Measurements from ENCODE around the gene MRPL16.

Gene MRPL16

DNA sequence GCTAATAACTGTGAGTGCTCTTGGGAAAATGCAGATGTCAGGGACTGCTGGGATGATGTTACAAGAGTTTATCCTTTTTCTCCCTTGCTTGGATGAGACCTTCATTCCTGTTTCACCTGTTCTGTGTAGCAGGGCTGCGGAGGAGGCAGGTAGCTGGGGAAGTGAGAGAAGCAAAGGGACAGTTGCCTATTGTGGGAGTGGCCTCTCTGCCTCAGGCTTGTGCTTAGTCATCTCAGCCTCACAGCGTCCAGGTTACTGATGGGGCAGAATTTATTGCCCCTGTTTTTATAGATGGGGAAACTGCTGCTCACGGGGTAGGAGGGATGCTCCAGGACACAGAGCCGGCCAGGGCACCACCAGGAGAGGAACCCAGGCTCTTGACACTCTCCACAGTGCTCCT, 53.7 kb downstream of the MRPL16 start:
- Histone ChIP-seq H3K79me2 (ENCODE audit: insufficient read depth, low read length) (no peaks in the 10 kb centered on the region), H3K4me2 (ENCODE audit: low read depth, low read length, poor library complexity, severe bottlenecking) (no peak overlapping the region), H3K9me2 (replicated peaks; ENCODE audit: insufficient read depth, low read length) (no peaks in the 10 kb centered on the region), H4K20me1 (ENCODE audit: low read depth, low read length) (no peaks in the 10 kb centered on the region), H3K9ac (ENCODE audit: low read length) (no peak overlapping the region), H3K9me3 (ENCODE audit: insufficient read depth, low read length) (no peaks in the 10 kb centered on the region), H3F3A (ENCODE audit: insufficient read depth) (peaks cover 3% of the 10 kb centered on the region; the same call in 1 of the 2 replicates), H2AFZ (ENCODE audit: low read depth, low read length, severe bottlenecking) (no peak overlapping the region), H3K36me3 (ENCODE audit: low read length) (no peaks in the 10 kb centered on the region), H3K27ac (ENCODE audit: low read depth, low read length) (no peak overlapping the region), H3K4me3 (ENCODE audit: insufficient read depth, low read length, poor library complexity, severe bottlenecking) (no peak overlapping the region), H3K27me3 (ENCODE audit: low read length) (no peaks in the 10 kb centered on the region)
- no peak for TF ChIP-seq EZH2phosphoT487 (conservative IDR thresholded peaks at IDR 0.05; ENCODE audit: low read length)
- TF ChIP-seq, protein P1, sequence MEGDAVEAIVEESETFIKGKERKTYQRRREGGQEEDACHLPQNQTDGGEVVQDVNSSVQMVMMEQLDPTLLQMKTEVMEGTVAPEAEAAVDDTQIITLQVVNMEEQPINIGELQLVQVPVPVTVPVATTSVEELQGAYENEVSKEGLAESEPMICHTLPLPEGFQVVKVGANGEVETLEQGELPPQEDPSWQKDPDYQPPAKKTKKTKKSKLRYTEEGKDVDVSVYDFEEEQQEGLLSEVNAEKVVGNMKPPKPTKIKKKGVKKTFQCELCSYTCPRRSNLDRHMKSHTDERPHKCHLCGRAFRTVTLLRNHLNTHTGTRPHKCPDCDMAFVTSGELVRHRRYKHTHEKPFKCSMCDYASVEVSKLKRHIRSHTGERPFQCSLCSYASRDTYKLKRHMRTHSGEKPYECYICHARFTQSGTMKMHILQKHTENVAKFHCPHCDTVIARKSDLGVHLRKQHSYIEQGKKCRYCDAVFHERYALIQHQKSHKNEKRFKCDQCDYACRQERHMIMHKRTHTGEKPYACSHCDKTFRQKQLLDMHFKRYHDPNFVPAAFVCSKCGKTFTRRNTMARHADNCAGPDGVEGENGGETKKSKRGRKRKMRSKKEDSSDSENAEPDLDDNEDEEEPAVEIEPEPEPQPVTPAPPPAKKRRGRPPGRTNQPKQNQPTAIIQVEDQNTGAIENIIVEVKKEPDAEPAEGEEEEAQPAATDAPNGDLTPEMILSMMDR (IDR thresholded peaks at IDR 0.05; ENCODE audit: insufficient read depth, low read length, poor library complexity, severe bottlenecking), result no peak

DNA sequence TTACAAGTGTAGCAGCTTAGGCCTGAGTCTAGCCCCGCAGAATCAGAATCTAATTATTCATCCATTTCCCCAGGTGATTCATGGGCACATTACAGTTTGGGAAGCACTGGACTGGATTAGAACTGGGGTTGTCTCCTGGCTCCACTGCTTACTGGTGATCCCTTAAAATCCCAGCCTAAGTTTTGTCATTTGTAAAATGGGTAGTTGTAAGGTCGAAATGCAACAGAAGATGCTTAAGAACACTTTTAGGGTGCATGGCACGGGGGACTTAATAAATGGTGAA, 54.1 kb downstream of the MRPL16 start:
- Histone ChIP-seq H3K9me3 (ENCODE audit: insufficient read depth, low read length) (no peaks in the 10 kb centered on the region), H3K27me3 (ENCODE audit: low read length) (no peaks in the 10 kb centered on the region), H3K4me2 (ENCODE audit: low read depth, low read length, poor library complexity, severe bottlenecking) (no peak overlapping the region), H3K36me3 (ENCODE audit: low read length) (no peaks in the 10 kb centered on the region), H2AFZ (ENCODE audit: low read depth, low read length, severe bottlenecking) (no peak overlapping the region), H3K9ac (ENCODE audit: low read length) (no peak overlapping the region), H3K9me2 (replicated peaks; ENCODE audit: insufficient read depth, low read length) (no peaks in the 10 kb centered on the region), H3K79me2 (ENCODE audit: insufficient read depth, low read length) (no peaks in the 10 kb centered on the region), H3K27ac (ENCODE audit: low read depth, low read length) (no peak overlapping the region), H3F3A (ENCODE audit: insufficient read depth) (peaks cover 3% of the 10 kb centered on the region; the same call in 1 of the 2 replicates), H3K4me3 (ENCODE audit: insufficient read depth, low read length, poor library complexity, severe bottlenecking) (no peak overlapping the region), H4K20me1 (ENCODE audit: low read depth, low read length) (no peaks in the 10 kb centered on the region)
- TF ChIP-seq EZH2phosphoT487 (conservative IDR thresholded peaks at IDR 0.05; ENCODE audit: low read length), result no peak
- TF ChIP-seq, protein P1 (IDR thresholded peaks at IDR 0.05; ENCODE audit: insufficient read depth, low read length, poor library complexity, severe bottlenecking), result no peak
